SK-N-SH treated with all-trans-retinoic acid at 6 μM for 48 hours (cell line): Measurements from ENCODE around the gene COIL.

Experiments
- ATAC-seq: fragments of 200-7000 bp; cut with Tn5 transposase; 3 replicates; pipeline ENCODE4 v1.9.1; 2020; ENCODE audit warnings: mild to moderate bottlenecking, moderate library complexity
- ARNTL ChIP-seq: fragments of 450-650 bp; formaldehyde crosslinking; IDR thresholded peaks from 2 replicates; pipeline ENCODE4 v1.5.0; 2020; ENCODE audit warnings: low read depth, mild to moderate bottlenecking, moderate library complexity, borderline replicate concordance
- BACH2 ChIP-seq: fragments of 250-450 bp; sonication (Bioruptor Pico); IDR thresholded peaks from 2 replicates; pipeline ENCODE4 v1.9.0; 2021; ENCODE audit warnings: mild to moderate bottlenecking, borderline replicate concordance
- CSDC2 ChIP-seq: fragments of 250-450 bp; sonication (Bioruptor Pico); IDR thresholded peaks from 2 replicates; pipeline ENCODE4 v1.5.0; 2020; ENCODE audit warnings: mild to moderate bottlenecking, moderate library complexity
- ESRRG ChIP-seq: fragments of 250-450 bp; sonication (Bioruptor Pico); IDR thresholded peaks from 2 replicates; pipeline ENCODE4 v1.6.1; 2021; ENCODE audit warnings: mild to moderate bottlenecking
- GLIS3 ChIP-seq: fragments of 250-450 bp; sonication (Bioruptor Pico); IDR thresholded peaks from 2 replicates; pipeline ENCODE4 v1.5.0; 2020; ENCODE audit warnings: mild to moderate bottlenecking, moderate library complexity
- OSR1 ChIP-seq: fragments of 250-450 bp; sonication (Bioruptor Pico); IDR thresholded peaks from 2 replicates; pipeline ENCODE4 v1.8.0; 2022; ENCODE audit warnings: moderate library complexity, mild to moderate bottlenecking, inconsistent platforms
- PPARA ChIP-seq: fragments of 250-450 bp; sonication (Bioruptor Pico); IDR thresholded peaks from 2 replicates; pipeline ENCODE4 v1.5.0; 2020; ENCODE audit warnings: mild to moderate bottlenecking, borderline replicate concordance
- RARB ChIP-seq: fragments of 250-450 bp; sonication (Bioruptor Pico); IDR thresholded peaks from 2 replicates; pipeline ENCODE4 v1.8.0; 2021; ENCODE audit warnings: mild to moderate bottlenecking, moderate library complexity
- TCF4 ChIP-seq: fragments of 250-450 bp; sonication (Bioruptor Pico); IDR thresholded peaks from 2 replicates; pipeline ENCODE4 v1.8.0; 2021; ENCODE audit warnings: mild to moderate bottlenecking, moderate library complexity, borderline replicate concordance
- ZC3H10 ChIP-seq: fragments of 250-450 bp; sonication (Bioruptor Pico); IDR thresholded peaks from 2 replicates; pipeline ENCODE4 v1.5.1; 2021; ENCODE audit warnings: mild to moderate bottlenecking, moderate library complexity
- ZFP3 ChIP-seq: fragments of 250-450 bp; sonication (Bioruptor Pico); IDR thresholded peaks from 2 replicates; pipeline ENCODE4 v1.5.0; 2020; ENCODE audit warnings: mild to moderate bottlenecking, moderate library complexity
- ZFP30 ChIP-seq: fragments of 450-650 bp; formaldehyde crosslinking; IDR thresholded peaks from 2 replicates; pipeline ENCODE4 v1.5.0; 2022; ENCODE audit warnings: mild to moderate bottlenecking, moderate library complexity
- ZNF565 ChIP-seq: fragments of 450-650 bp; formaldehyde crosslinking; conservative IDR thresholded peaks from 2 replicates; pipeline ENCODE4 v1.5.0; 2020; ENCODE audit warnings: low read depth, mild to moderate bottlenecking, moderate library complexity
- ZNF70 ChIP-seq: fragments of 450-650 bp; formaldehyde crosslinking; IDR thresholded peaks from 2 replicates; pipeline ENCODE4 v1.5.0; 2020; ENCODE audit warnings: mild to moderate bottlenecking, moderate library complexity
- ZNF8 ChIP-seq: fragments of 450-650 bp; formaldehyde crosslinking; IDR thresholded peaks from 2 replicates; pipeline ENCODE4 v1.5.0; 2020; ENCODE audit warnings: mild to moderate bottlenecking, moderate library complexity
- TF ChIP-seq, protein P1 (sequence below): fragments of 250-450 bp; sonication (Bioruptor Pico); IDR thresholded peaks from 2 replicates; pipeline ENCODE4 v1.8.0; 2020; ENCODE audit warnings: mild to moderate bottlenecking, moderate library complexity, borderline replicate concordance
- TF ChIP-seq, protein P2 (sequence below): fragments of 250-450 bp; sonication (Bioruptor Pico); IDR thresholded peaks from 2 replicates; pipeline ENCODE4 v1.5.0; 2020; ENCODE audit warnings: mild to moderate bottlenecking, moderate library complexity
- TF ChIP-seq, protein P3 (sequence below): fragments of 250-450 bp; sonication (Bioruptor Pico); IDR thresholded peaks from 2 replicates; pipeline ENCODE4 v1.5.1; 2021; ENCODE audit warnings: mild to moderate bottlenecking, moderate library complexity
- TF ChIP-seq, protein P4 (sequence below): fragments of 250-450 bp; sonication (Bioruptor Pico); IDR thresholded peaks from 2 replicates; pipeline ENCODE4 v1.8.0; 2021; ENCODE audit warnings: low read depth, mild to moderate bottlenecking, moderate library complexity, borderline replicate concordance

Gene COIL

DNA sequence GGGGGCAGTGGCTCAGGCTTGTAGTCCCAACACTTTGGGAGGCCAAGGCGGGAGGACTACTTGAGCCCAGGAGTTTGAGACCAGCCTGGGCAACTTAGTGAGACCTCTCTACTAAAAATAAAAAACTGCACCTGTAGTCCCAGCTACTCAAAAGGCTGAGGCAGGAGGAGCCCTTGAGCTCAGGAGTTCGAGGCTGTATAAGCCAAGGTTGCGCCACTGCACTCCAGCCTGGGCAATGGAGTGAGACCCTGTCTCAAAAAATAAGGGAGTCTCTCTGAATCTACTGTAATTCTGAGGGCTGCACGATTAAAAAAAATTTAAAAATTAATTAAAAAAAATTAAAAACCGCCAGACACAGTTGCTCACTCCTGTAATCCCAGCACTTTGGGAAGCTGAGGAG, 3.9 kb downstream of the COIL start (continued):
- TF ChIP-seq, protein P1, sequence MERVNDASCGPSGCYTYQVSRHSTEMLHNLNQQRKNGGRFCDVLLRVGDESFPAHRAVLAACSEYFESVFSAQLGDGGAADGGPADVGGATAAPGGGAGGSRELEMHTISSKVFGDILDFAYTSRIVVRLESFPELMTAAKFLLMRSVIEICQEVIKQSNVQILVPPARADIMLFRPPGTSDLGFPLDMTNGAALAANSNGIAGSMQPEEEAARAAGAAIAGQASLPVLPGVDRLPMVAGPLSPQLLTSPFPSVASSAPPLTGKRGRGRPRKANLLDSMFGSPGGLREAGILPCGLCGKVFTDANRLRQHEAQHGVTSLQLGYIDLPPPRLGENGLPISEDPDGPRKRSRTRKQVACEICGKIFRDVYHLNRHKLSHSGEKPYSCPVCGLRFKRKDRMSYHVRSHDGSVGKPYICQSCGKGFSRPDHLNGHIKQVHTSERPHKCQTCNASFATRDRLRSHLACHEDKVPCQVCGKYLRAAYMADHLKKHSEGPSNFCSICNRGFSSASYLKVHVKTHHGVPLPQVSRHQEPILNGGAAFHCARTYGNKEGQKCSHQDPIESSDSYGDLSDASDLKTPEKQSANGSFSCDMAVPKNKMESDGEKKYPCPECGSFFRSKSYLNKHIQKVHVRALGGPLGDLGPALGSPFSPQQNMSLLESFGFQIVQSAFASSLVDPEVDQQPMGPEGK (CRISPR knock-in tag) = no peak
- TF ChIP-seq ZC3H10 (CRISPR knock-in tag) (no peak), ZFP3 (CRISPR knock-in tag) (no peak), OSR1 (CRISPR knock-in tag) (no peak)
- TF ChIP-seq, protein P2, sequence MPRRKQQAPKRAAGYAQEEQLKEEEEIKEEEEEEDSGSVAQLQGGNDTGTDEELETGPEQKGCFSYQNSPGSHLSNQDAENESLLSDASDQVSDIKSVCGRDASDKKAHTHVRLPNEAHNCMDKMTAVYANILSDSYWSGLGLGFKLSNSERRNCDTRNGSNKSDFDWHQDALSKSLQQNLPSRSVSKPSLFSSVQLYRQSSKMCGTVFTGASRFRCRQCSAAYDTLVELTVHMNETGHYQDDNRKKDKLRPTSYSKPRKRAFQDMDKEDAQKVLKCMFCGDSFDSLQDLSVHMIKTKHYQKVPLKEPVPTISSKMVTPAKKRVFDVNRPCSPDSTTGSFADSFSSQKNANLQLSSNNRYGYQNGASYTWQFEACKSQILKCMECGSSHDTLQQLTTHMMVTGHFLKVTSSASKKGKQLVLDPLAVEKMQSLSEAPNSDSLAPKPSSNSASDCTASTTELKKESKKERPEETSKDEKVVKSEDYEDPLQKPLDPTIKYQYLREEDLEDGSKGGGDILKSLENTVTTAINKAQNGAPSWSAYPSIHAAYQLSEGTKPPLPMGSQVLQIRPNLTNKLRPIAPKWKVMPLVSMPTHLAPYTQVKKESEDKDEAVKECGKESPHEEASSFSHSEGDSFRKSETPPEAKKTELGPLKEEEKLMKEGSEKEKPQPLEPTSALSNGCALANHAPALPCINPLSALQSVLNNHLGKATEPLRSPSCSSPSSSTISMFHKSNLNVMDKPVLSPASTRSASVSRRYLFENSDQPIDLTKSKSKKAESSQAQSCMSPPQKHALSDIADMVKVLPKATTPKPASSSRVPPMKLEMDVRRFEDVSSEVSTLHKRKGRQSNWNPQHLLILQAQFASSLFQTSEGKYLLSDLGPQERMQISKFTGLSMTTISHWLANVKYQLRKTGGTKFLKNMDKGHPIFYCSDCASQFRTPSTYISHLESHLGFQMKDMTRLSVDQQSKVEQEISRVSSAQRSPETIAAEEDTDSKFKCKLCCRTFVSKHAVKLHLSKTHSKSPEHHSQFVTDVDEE (CRISPR knock-in tag) = no peak

DNA sequence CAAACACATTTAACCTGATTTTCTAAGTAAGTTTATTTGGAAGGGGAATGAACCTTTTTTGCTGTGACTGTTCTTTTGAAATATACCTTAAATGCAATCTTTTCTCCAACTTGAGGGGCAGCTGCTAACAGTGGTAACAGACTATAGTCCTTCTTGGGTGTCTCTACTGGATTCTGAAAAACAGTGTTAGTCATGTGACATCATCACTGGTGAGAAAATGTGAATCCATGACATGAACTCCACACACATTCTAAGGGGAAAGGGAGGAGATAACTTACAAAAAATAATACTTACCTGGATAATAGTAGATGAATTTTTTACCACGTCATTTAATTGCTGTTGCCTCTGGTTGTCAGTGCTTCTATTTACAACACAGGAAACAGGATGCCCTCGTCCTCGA, 11.3 kb downstream of the COIL start:
- TF ChIP-seq ZFP30 = no peak
- no peak for TF ChIP-seq ZNF565
- no peak for TF ChIP-seq ARNTL (CRISPR knock-in tag)
- TF ChIP-seq, protein P3, sequence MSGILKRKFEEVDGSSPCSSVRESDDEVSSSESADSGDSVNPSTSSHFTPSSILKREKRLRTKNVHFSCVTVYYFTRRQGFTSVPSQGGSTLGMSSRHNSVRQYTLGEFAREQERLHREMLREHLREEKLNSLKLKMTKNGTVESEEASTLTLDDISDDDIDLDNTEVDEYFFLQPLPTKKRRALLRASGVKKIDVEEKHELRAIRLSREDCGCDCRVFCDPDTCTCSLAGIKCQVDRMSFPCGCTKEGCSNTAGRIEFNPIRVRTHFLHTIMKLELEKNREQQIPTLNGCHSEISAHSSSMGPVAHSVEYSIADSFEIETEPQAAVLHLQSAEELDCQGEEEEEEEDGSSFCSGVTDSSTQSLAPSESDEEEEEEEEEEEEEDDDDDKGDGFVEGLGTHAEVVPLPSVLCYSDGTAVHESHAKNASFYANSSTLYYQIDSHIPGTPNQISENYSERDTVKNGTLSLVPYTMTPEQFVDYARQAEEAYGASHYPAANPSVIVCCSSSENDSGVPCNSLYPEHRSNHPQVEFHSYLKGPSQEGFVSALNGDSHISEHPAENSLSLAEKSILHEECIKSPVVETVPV = no peak
- TF ChIP-seq, protein P2 (CRISPR knock-in tag) = no peak
- no peak for ATAC-seq

DNA sequence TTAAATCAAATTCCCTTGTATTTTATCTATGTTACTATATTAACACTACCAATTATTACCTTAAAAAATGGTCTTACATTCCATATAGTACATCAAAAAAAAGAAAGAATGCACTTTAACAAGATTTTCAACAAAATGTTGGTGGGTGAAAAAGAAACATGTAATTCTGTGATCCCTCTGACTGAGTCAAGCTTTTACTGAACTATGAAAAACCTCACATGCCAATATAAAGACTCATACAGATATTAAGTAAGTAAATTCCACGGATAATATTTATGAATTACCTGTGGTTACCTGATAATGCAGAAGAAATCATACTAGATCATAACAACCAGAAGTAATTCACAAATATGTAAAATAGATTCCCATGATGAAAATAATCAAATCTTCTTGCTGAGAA, 12.4 kb downstream of the COIL start:
- ATAC-seq = no peak
- TF ChIP-seq GLIS3 (CRISPR knock-in tag) = no peak
- TF ChIP-seq OSR1 (CRISPR knock-in tag) = no peak
- TF ChIP-seq, protein P4, sequence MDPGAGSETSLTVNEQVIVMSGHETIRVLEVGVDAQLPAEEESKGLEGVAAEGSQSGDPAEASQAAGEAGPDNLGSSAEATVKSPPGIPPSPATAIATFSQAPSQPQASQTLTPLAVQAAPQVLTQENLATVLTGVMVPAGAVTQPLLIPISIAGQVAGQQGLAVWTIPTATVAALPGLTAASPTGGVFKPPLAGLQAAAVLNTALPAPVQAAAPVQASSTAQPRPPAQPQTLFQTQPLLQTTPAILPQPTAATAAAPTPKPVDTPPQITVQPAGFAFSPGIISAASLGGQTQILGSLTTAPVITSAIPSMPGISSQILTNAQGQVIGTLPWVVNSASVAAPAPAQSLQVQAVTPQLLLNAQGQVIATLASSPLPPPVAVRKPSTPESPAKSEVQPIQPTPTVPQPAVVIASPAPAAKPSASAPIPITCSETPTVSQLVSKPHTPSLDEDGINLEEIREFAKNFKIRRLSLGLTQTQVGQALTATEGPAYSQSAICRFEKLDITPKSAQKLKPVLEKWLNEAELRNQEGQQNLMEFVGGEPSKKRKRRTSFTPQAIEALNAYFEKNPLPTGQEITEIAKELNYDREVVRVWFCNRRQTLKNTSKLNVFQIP (CRISPR knock-in tag) = no peak
- TF ChIP-seq BACH2 (CRISPR knock-in tag) = no peak
- TF ChIP-seq ZNF70 (CRISPR knock-in tag) = no peak
- no peak for TF ChIP-seq CSDC2 (CRISPR knock-in tag)
- TF ChIP-seq, protein P1 (CRISPR knock-in tag) = no peak
- no peak for TF ChIP-seq RARB (CRISPR knock-in tag)
- TF ChIP-seq, protein P2 (CRISPR knock-in tag) = no peak
- no peak for TF ChIP-seq ESRRG (CRISPR knock-in tag)
- TF ChIP-seq ZC3H10 (CRISPR knock-in tag) = no peak
- no peak for TF ChIP-seq ARNTL (CRISPR knock-in tag)
- no peak for TF ChIP-seq PPARA (CRISPR knock-in tag)
- no peak for TF ChIP-seq ZNF8 (CRISPR knock-in tag)
- no peak for TF ChIP-seq TCF4 (CRISPR knock-in tag)
- no peak for TF ChIP-seq ZNF565
- TF ChIP-seq, protein P3 = no peak
